SU-DHL-6 (cell line): ENCODE data around the gene SATB2.

Experiments used
- H2AFZ ChIP-seq: fragments of 200-600 bp; sonication (generic); 2 replicates; pipeline ENCODE4 v1.6.1; 2014; ENCODE audit warnings: low read depth, mild to moderate bottlenecking, moderate library complexity, mixed read lengths, antibody characterized with exemption, low read length; ENCODE audit not compliant: severe bottlenecking
- H3F3A ChIP-seq: fragments of 200-600 bp; shearing (Covaris generic); 2 replicates; pipeline ENCODE4 v1.6.0; 2016; ENCODE audit warnings: antibody characterized with exemption, mild to moderate bottlenecking; ENCODE audit not compliant: insufficient read depth
- H3K27ac ChIP-seq: fragments of 200-600 bp; sonication (generic); 2 replicates; pipeline ENCODE4 v1.5.1; 2016; ENCODE audit warnings: low read depth, mild to moderate bottlenecking, low read length, moderate library complexity, mixed read lengths
- H3K27me3 ChIP-seq: fragments of 200-600 bp; sonication (generic), shearing (Covaris generic); 2 replicates; pipeline ENCODE4 v1.6.0; 2014; ENCODE audit warnings: mild to moderate bottlenecking, low read length
- H3K36me3 ChIP-seq: fragments of 200-600 bp; sonication (generic); 2 replicates; pipeline ENCODE4 v1.6.1; 2014; ENCODE audit warnings: mild to moderate bottlenecking, low read length, mixed read lengths
- H3K4me2 ChIP-seq: fragments of 300-600, 200-600 bp; shearing (Covaris generic), sonication (generic); 2 replicates; pipeline ENCODE4 v1.6.0; 2014; ENCODE audit warnings: low read length, low read depth, mild to moderate bottlenecking; ENCODE audit not compliant: poor library complexity, severe bottlenecking
- H3K4me3 ChIP-seq: fragments of 200-600 bp; sonication (generic); 2 replicates; pipeline ENCODE4 v1.5.1; 2014; ENCODE audit warnings: antibody characterized with exemption, low read length, mild to moderate bottlenecking, mixed read lengths; ENCODE audit not compliant: insufficient read depth, poor library complexity, severe bottlenecking
- H3K79me2 ChIP-seq: fragments of 200-600 bp; sonication (generic); 2 replicates; pipeline ENCODE4 v1.6.1; 2014; ENCODE audit warnings: mild to moderate bottlenecking, low read length, moderate library complexity; ENCODE audit not compliant: insufficient read depth
- H3K9ac ChIP-seq: fragments of 200-600 bp; sonication (generic); 2 replicates; pipeline ENCODE4 v1.7.0; 2014; ENCODE audit warnings: mild to moderate bottlenecking, low read length
- H3K9me2 ChIP-seq: fragments of 200-600 bp; sonication (generic); replicated peaks from 2 replicates; pipeline ENCODE4 v1.6.1; 2014; ENCODE audit warnings: low read length; ENCODE audit not compliant: insufficient read depth
- H3K9me3 ChIP-seq: fragments of 200-600 bp; sonication (generic); 2 replicates; pipeline ENCODE4 v1.6.1; 2014; ENCODE audit warnings: low read length, mixed read lengths; ENCODE audit not compliant: insufficient read depth
- H4K20me1 ChIP-seq: fragments of 200-600 bp; sonication (generic); 2 replicates; pipeline ENCODE4 v1.6.1; 2014; ENCODE audit warnings: low read depth, mild to moderate bottlenecking, antibody characterized with exemption, low read length, moderate library complexity, mixed read lengths
- CTCF ChIP-seq: fragments of 200-600 bp; sonication (generic); IDR thresholded peaks from one replicate; pipeline ENCODE4 v1.5.1; 2017; ENCODE audit warnings: antibody characterized with exemption, mild to moderate bottlenecking, low read length, moderate library complexity; ENCODE audit not compliant: insufficient read depth, poor library complexity, severe bottlenecking
- EZH2phosphoT487 ChIP-seq: fragments of 200-600 bp; sonication (generic), shearing (Covaris generic); conservative IDR thresholded peaks from 2 replicates; pipeline ENCODE4 v1.6.1; 2018; ENCODE audit warnings: mild to moderate bottlenecking, antibody characterized with exemption, low read length, moderate library complexity, mixed read lengths

SATB2 gene

GRCh38 chr2:199384043-199384442, 73.7 kb downstream of the SATB2 start:
- H3K36me3 ChIP-seq, result no peaks in the 10 kb centered on the region
- H2AFZ ChIP-seq, result no peak overlapping the region
- H3K4me2 ChIP-seq, result no peak overlapping the region
- H3K79me2 ChIP-seq, result no peaks in the 10 kb centered on the region
- H3K4me3 ChIP-seq, result no peak overlapping the region
- H3K9ac ChIP-seq, result no peak overlapping the region
- no peaks in the 10 kb centered on the region for H3F3A ChIP-seq
- no peaks in the 10 kb centered on the region; the same call in 1 of the 2 replicates for H3K9me2 ChIP-seq
- no peaks in the 10 kb centered on the region for H3K27me3 ChIP-seq
- no peak overlapping the region for H3K27ac ChIP-seq
- H3K9me3 ChIP-seq, result no peaks in the 10 kb centered on the region
- TF ChIP-seq CTCF (no peak), EZH2phosphoT487 (no peak)
- no peaks in the 10 kb centered on the region for H4K20me1 ChIP-seq

- Histone ChIP-seq H3K36me3 (no peaks in the 10 kb centered on the region), H4K20me1 (no peaks in the 10 kb centered on the region), H2AFZ (no peak overlapping the region), H3K9me2 (no peaks in the 10 kb centered on the region), H3K79me2 (no peaks in the 10 kb centered on the region), H3K9me3 (no peaks in the 10 kb centered on the region), H3K4me3 (no peak overlapping the region), H3F3A (no peaks in the 10 kb centered on the region), H3K27me3 (no peaks in the 10 kb centered on the region), H3K4me2 (no peak overlapping the region), H3K9ac (no peak overlapping the region), H3K27ac (no peak overlapping the region)
- no peak for TF ChIP-seq EZH2phosphoT487
- no peak for TF ChIP-seq CTCF
Measured at GRCh38 chr2:199383021-199383420, 74.7 kb downstream of the SATB2 start.

GRCh38 chr2:199382091-199382490, 75.6 kb downstream of the SATB2 start:
- no peak overlapping the region for H3K4me3 ChIP-seq
- no peaks in the 10 kb centered on the region for H3K9me2 ChIP-seq
- TF ChIP-seq EZH2phosphoT487, result no peak
- TF ChIP-seq CTCF, result no peak
- no peaks in the 10 kb centered on the region for H4K20me1 ChIP-seq
- no peak overlapping the region for H2AFZ ChIP-seq
- no peaks in the 10 kb centered on the region for H3K36me3 ChIP-seq
- H3K9me3 ChIP-seq, result no peaks in the 10 kb centered on the region
- no peaks in the 10 kb centered on the region for H3K79me2 ChIP-seq
- H3K4me2 ChIP-seq, result no peak overlapping the region
- H3K27me3 ChIP-seq, result no peaks in the 10 kb centered on the region
- no peaks in the 10 kb centered on the region for H3F3A ChIP-seq
- H3K9ac ChIP-seq, result no peak overlapping the region
- H3K27ac ChIP-seq, result no peak overlapping the region
